ENCODE data around the gene STX5.

The STX5 gene

GRCh38 chr11:62796281-62796680, 35.6 kb downstream of the STX5 start:
- no peaks in the 10 kb centered on the region for H3K9me3 ChIP-seq
- DNase-seq, result no peak
- intact Hi-C loops (cut with DNase I; ENCODE audit: low total_unique reads), result no loop called here
- H3K4me1 ChIP-seq, result peaks cover 0 to 11% (median 10%) of the 10 kb centered on the region in 4 donors
- TF ChIP-seq, protein P1, sequence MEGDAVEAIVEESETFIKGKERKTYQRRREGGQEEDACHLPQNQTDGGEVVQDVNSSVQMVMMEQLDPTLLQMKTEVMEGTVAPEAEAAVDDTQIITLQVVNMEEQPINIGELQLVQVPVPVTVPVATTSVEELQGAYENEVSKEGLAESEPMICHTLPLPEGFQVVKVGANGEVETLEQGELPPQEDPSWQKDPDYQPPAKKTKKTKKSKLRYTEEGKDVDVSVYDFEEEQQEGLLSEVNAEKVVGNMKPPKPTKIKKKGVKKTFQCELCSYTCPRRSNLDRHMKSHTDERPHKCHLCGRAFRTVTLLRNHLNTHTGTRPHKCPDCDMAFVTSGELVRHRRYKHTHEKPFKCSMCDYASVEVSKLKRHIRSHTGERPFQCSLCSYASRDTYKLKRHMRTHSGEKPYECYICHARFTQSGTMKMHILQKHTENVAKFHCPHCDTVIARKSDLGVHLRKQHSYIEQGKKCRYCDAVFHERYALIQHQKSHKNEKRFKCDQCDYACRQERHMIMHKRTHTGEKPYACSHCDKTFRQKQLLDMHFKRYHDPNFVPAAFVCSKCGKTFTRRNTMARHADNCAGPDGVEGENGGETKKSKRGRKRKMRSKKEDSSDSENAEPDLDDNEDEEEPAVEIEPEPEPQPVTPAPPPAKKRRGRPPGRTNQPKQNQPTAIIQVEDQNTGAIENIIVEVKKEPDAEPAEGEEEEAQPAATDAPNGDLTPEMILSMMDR (IDR thresholded peaks at IDR 0.05), result no peak
- H3K27ac ChIP-seq, result no peak overlapping the region
- peaks cover 86 to 94% (median 91%) of the 10 kb centered on the region in 3 donors for H3K36me3 ChIP-seq
- no peaks in the 10 kb centered on the region for H3K27me3 ChIP-seq
- no peak overlapping the region for H3K4me3 ChIP-seq

DNA sequence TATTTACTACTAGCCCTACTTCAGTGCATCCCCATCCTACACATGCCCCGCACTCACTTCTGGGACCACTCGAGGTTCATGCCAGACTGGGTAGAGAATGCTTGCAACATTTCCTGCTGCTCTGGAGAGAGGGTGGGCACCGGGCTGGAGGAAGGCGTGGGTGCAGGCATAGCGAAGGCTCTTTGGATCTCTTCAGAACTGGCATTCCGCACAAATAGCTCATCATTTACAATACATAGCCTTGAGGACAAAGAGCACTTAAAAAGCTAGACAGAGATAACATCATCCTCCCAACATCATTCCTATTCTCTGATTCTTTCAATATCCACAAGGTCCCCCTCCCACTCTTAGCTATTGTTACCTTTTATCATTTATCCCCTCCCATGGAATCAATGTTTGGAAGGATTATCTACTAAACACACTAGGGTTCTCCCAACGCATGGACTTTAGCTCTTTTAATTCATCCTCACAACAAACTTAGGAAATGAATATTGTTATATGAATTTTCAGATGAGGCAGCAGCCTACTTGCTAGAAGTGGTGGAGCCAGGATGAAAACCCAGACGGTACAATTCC, 37.6 kb downstream of the STX5 start:
- no peak for DNase-seq
- Histone ChIP-seq H3K9me3 (no peaks in the 10 kb centered on the region), H3K4me3 (no peak overlapping the region), H3K27ac (no peak overlapping the region), H3K27me3 (no peaks in the 10 kb centered on the region), H3K36me3 (peaks cover 66 to 89% (median 77%) of the 10 kb centered on the region in 3 donors), H3K4me1 (peaks cover 0 to 28% (median 20%) of the 10 kb centered on the region in 4 donors)
- intact Hi-C loops (cut with DNase I; ENCODE audit: low total_unique reads), result loop anchor here (5.0 kb wide), 1 partner anchor 43 kb away; the partner anchor contains the start of gene WDR74
- TF ChIP-seq, protein P1 (IDR thresholded peaks at IDR 0.05), result no peak

- Histone ChIP-seq H3K4me3 (peak overlapping the region; percentile 75 to 79), H3K9me3 (no peaks in the 10 kb centered on the region), H3K4me1 (peaks cover 0 to 43% (median 33%) of the 10 kb centered on the region in 4 donors), H3K27ac (peak overlapping the region; percentile 75 to 86), H3K36me3 (peaks cover 45 to 75% (median 56%) of the 10 kb centered on the region in 3 donors), H3K27me3 (no peaks in the 10 kb centered on the region)
- TF ChIP-seq, protein P1 (IDR thresholded peaks at IDR 0.05), result no peak
- DNase-seq, result peak in 1 of 2 donors; percentile 74
- intact Hi-C loops (cut with DNase I; ENCODE audit: low total_unique reads), result loop anchor here (5.0 kb wide), 1 partner anchor 45 kb away; the partner anchor contains the start of gene WDR74
Observed at GRCh38 chr11:62792202-62792575, 39.7 kb downstream of the STX5 start.

- Histone ChIP-seq H3K27me3 (no peaks in the 10 kb centered on the region), H3K36me3 (peaks cover 40 to 70% (median 51%) of the 10 kb centered on the region in 3 donors), H3K4me1 (peaks cover 0 to 43% (median 33%) of the 10 kb centered on the region in 4 donors), H3K27ac (peak within 1 kb of the TSS; percentile 75 to 86), H3K4me3 (peak within 1 kb of the TSS; percentile 75 to 79), H3K9me3 (no peaks in the 10 kb centered on the region)
- peak; percentile 87 to 94 for DNase-seq
- intact Hi-C loops (cut with DNase I; ENCODE audit: low total_unique reads), result loop anchor here (5.0 kb wide), 1 partner anchor 46 kb away; the partner anchor contains the start of gene WDR74
- TF ChIP-seq, protein P1 (IDR thresholded peaks at IDR 0.05), result peak; percentile 19 to 29
Observed at GRCh38 chr11:62791501-62792201, 40.2 kb downstream of the STX5 start, which contains the start of gene TMEM223. Gene TMEM223, minus strand, starts transcription at chr11:62792006. Its CDS starts 12 bp downstream, at chr11:62791994.

- no peak for DNase-seq
- peaks cover 19 to 49% (median 30%) of the 10 kb centered on the region in 3 donors for H3K36me3 ChIP-seq
- H3K27me3 ChIP-seq, result no peaks in the 10 kb centered on the region
- H3K4me3 ChIP-seq, result no peak overlapping the region
- H3K9me3 ChIP-seq, result no peaks in the 10 kb centered on the region
- peaks cover 0 to 51% (median 43%) of the 10 kb centered on the region in 4 donors for H3K4me1 ChIP-seq
- no peak overlapping the region for H3K27ac ChIP-seq
- intact Hi-C loops (cut with DNase I; ENCODE audit: low total_unique reads), result no loop called here
- TF ChIP-seq, protein P1 (IDR thresholded peaks at IDR 0.05), result no peak
Observed at GRCh38 chr11:62789576-62789975, 42.3 kb downstream of the STX5 start.

Data from tibial artery (tissue), 4 donors.